Erythroblast (primary cell): Measurements from ENCODE around the gene ULK4.

Source experiments
- GATA1 ChIP-seq: IDR thresholded peaks from 2 replicates; pipeline ENCODE4 v1.6.1; 2011; ENCODE audit warnings: low read depth, mild to moderate bottlenecking, control low read depth, low read length, moderate library complexity
- POLR2A ChIP-seq: IDR thresholded peaks from 2 replicates; pipeline ENCODE4 v1.6.1; 2011; ENCODE audit warnings: mild to moderate bottlenecking, low read length

GRCh38 chr3:41241161-41241560 is 720.7 kb downstream of the ULK4 start:
- TF ChIP-seq POLR2A: no peak
- no peak for TF ChIP-seq GATA1
